SH-SY5Y (cell line): ENCODE data around the gene NEXN.

Experiments
- GATA2 ChIP-seq: IDR thresholded peaks from 2 replicates; pipeline ENCODE4 v1.6.1; 2011; ENCODE audit warnings: mild to moderate bottlenecking, low read depth, low read length
- GATA3 ChIP-seq: IDR thresholded peaks from 2 replicates; pipeline ENCODE4 v1.6.1; 2011; ENCODE audit warnings: low read depth, mild to moderate bottlenecking, low read length, moderate library complexity

NEXN gene

DNA sequence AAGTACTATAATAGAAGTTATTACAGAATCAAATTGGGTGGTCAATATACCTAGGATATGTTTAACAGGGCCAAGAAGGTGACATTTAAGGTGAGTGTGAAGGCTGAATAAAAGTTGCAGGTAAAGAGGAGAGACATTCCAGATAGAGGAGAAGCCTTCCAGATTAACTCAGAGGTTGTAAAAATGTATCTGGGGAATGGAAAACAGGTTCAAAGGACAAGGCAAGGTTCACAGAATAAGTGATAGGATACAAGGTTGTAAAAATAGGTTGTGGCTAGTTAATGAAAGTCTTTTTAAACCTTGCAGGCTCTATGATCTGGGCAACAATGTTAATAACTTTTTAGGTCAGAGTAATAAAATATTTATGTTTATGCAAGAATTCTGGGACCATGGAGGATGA is 50.2 kb downstream of the NEXN start:
- no peak for TF ChIP-seq GATA3
- no peak for TF ChIP-seq GATA2

GRCh38 chr1:77940921-77941570 is 52.6 kb downstream of the NEXN start:
- TF ChIP-seq GATA3 = no peak
- no peak for TF ChIP-seq GATA2

DNA sequence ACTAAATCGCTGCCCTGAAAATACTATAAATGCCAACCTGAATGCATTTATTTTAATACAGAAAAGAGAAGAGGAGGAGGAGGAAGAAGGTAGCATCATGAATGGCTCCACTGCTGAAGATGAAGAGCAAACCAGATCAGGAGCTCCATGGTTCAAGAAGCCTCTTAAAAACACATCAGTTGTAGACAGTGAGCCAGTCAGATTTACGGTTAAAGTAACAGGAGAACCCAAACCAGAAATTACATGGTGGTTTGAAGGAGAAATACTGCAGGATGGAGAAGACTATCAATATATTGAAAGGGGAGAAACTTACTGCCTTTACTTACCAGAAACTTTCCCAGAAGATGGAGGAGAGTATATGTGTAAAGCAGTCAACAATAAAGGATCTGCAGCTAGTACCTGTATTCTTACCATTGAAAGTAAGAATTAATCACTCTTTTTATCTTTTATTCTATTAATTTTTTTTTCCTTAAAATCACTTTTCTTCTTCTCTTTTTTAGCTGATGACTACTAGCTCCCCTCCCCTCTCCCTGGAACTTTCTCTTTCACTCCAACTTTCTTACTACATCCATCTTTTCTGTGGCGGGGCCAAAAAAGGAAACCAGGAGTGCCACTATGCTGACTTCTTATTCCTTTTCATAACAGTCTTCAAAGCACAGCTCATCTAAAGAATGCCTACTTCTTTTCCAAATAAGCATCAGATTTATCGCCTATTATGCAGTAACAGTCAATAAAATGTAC is 54.1 kb downstream of the NEXN start:
- TF ChIP-seq GATA2 (no peak), GATA3 (no peak)

GRCh38 chr1:77945345-77945744 is 56.9 kb downstream of the NEXN start:
- no peak for TF ChIP-seq GATA3
- TF ChIP-seq GATA2 = no peak

- TF ChIP-seq GATA3 (no peak), GATA2 (no peak)
Measured at GRCh38 chr1:77948841-77949424, 60.5 kb downstream of the NEXN start.

GRCh38 chr1:77950873-77951272 is 62.4 kb downstream of the NEXN start:
- TF ChIP-seq GATA3 (no peak), GATA2 (no peak)

DNA sequence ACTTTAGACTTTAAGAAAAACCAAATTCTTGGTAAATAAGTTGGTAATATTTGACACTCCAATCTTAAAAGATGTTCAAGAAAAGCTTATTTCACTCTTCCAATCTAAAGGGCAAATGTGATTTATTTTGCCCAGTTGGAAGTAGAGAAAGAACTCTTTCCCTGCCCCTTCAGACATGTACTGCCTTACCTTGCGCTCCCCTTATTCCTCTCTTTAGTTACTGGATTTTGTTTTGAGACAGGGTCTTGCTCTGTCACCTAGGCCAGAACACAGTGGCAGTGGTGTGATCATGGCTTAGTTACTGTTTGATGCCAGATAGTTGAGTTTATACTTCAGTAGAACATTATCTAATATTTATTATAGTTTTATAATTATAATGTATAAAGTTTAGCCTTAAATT is 62.9 kb downstream of the NEXN start:
- no peak for TF ChIP-seq GATA3
- no peak for TF ChIP-seq GATA2

GRCh38 chr1:77953907-77954306 is 65.5 kb downstream of the NEXN start:
- TF ChIP-seq GATA2 (no peak), GATA3 (no peak)

DNA sequence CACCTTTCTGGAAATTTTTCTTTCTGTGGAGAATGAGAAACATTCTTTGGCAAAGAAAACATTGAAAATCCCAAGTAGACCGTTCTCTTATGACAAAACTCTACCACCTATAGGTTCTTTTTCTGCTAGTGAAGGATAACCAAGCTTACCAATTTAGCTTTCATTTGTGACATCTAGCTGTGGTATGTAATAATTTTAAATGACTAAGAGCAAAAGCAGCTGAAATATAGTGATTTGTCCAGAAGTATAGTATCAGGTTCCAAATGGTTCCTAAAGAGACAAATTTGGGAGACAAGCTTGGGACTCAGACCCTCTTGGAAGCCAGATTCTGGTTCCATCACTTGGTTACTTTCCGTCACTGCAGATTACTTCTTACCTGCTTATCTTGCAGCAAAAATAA is 66.1 kb downstream of the NEXN start:
- TF ChIP-seq GATA3 (no peak), GATA2 (no peak)

GRCh38 chr1:77955709-77956108 is 67.3 kb downstream of the NEXN start:
- TF ChIP-seq GATA3 = no peak
- TF ChIP-seq GATA2 = no peak

DNA sequence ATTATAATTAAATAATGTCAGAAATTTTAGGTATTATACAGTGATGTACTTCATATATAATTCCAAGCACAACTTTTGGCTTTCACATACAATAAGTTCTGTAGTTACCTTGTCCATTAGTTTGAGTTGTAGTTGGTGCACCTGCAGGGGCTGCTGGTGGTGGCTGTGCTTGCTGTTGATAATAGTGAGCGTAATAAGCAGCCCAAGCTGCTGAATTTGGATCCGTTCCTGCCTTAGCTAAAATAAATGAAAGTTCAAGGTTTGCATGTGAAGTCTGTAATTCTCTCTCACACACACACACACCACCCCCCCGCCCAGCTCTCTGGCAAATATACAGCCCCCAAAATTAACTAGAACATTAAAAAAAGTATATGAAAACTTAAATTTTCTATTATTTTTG is 68.0 kb downstream of the NEXN start:
- TF ChIP-seq GATA2 (no peak), GATA3 (no peak)

- TF ChIP-seq GATA3 = no peak
- TF ChIP-seq GATA2 = no peak
Measured at GRCh38 chr1:77958391-77958790, 70.0 kb downstream of the NEXN start.

DNA sequence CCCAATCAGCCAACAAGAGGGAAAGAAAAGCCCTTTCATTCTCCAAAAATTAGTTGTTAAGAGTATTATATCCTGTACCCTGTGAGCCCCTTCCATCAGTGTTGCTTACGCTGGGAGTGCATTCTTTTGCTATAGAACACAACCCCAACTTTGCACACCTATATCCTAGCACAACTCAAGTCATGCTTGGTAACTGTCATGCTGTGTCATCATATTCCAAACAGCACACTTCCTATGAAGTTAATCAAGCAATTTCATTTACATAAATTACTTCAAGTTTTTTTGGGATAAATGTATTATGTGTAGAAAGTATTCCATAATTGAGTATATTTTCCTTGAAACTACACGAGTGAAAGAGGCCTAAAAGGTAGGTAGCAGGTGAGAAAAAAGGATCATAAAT is 70.4 kb downstream of the NEXN start:
- TF ChIP-seq GATA3 = no peak
- no peak for TF ChIP-seq GATA2

- no peak for TF ChIP-seq GATA3
- no peak for TF ChIP-seq GATA2
Measured at GRCh38 chr1:77961392-77961791, 73.0 kb downstream of the NEXN start.

DNA sequence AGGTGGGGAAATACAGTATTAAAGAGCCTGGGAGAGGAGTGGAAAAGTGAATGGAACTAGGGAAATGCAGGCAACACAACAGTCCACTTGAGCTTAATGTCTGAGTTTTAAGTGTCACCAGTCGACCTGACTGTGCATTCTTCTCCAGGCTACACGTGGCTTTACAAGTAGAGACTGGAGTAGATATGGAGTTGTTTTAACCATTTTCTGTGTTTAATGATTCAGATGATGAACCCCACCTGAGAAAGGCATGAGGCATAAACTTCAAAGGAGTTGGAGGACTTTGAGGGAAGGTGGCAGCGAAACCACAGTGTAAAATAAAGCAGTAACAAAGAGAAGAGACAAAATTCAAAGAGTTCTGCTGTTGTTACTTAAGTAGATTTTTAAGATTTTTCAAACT is 77.9 kb downstream of the NEXN start:
- TF ChIP-seq GATA2 (no peak), GATA3 (no peak)
